ENCODE data around the gene XYLT1. TPM values are rescaled to one million over a fixed set of nuclear protein-coding genes. Genes with fewer than 3 reads are reported as not detected.

XYLT1 gene
- total RNA-seq, 3 donors from 2014 or later, result 23.1 to 44.0 (median 34.1) TPM

- ATAC-seq (no peak), DNase-seq (no peak)
- Histone ChIP-seq H3K4me3 (no peak overlapping the region), H3K36me3 (ENCODE audit: low read depth) (no peaks in the 10 kb centered on the region), H3K9me3 (no peaks in the 10 kb centered on the region), H3K4me1 (ENCODE audit: low read depth) (no peaks in the 10 kb centered on the region)
- intact Hi-C loops (cut with DNase I, micrococcal nuclease), result no loop called here
- TF ChIP-seq CTCF (IDR thresholded peaks at IDR 0.05), result no peak
Measured at GRCh38 chr16:17152311-17152710, 318.4 kb downstream of the XYLT1 start.

GRCh38 chr16:17151335-17151734 is 319.4 kb downstream of the XYLT1 start:
- DNase-seq (no peak), ATAC-seq (no peak)
- TF ChIP-seq CTCF (IDR thresholded peaks at IDR 0.05), result no peak
- H3K36me3 ChIP-seq (ENCODE audit: low read depth), result no peaks in the 10 kb centered on the region
- no peaks in the 10 kb centered on the region for H3K4me1 ChIP-seq (ENCODE audit: low read depth)
- no peak overlapping the region for H3K4me3 ChIP-seq
- intact Hi-C loops (cut with DNase I, micrococcal nuclease), result no loop called here
- H3K9me3 ChIP-seq, result no peaks in the 10 kb centered on the region

- DNase-seq (no peak), ATAC-seq (no peak)
- no peak for TF ChIP-seq CTCF (IDR thresholded peaks at IDR 0.05)
- no peaks in the 10 kb centered on the region for H3K9me3 ChIP-seq
- no peaks in the 10 kb centered on the region for H3K4me1 ChIP-seq (ENCODE audit: low read depth)
- intact Hi-C loops (cut with DNase I, micrococcal nuclease), result no loop called here
- no peak overlapping the region for H3K4me3 ChIP-seq
- no peaks in the 10 kb centered on the region for H3K36me3 ChIP-seq (ENCODE audit: low read depth)
Measured at GRCh38 chr16:17149904-17150483, 320.8 kb downstream of the XYLT1 start.

GRCh38 chr16:17147942-17148341 is 322.8 kb downstream of the XYLT1 start:
- ATAC-seq (no peak), DNase-seq (no peak)
- H3K4me3 ChIP-seq, result no peak overlapping the region
- no peaks in the 10 kb centered on the region for H3K4me1 ChIP-seq (ENCODE audit: low read depth)
- TF ChIP-seq CTCF (IDR thresholded peaks at IDR 0.05), result no peak
- H3K36me3 ChIP-seq (ENCODE audit: low read depth), result no peaks in the 10 kb centered on the region
- H3K9me3 ChIP-seq, result no peaks in the 10 kb centered on the region
- intact Hi-C loops (cut with DNase I, micrococcal nuclease), result no loop called here

- ATAC-seq, result no peak
- intact Hi-C loops (cut with DNase I, micrococcal nuclease), result no loop called here
- H3K36me3 ChIP-seq (ENCODE audit: low read depth), result no peaks in the 10 kb centered on the region
- no peak for TF ChIP-seq CTCF (IDR thresholded peaks at IDR 0.05)
- no peak for DNase-seq
- H3K9me3 ChIP-seq, result no peaks in the 10 kb centered on the region
- no peak overlapping the region for H3K4me3 ChIP-seq
- H3K4me1 ChIP-seq (ENCODE audit: low read depth), result no peaks in the 10 kb centered on the region
Measured at GRCh38 chr16:17145029-17145428, 325.7 kb downstream of the XYLT1 start.

GRCh38 chr16:17144431-17144830 is 326.3 kb downstream of the XYLT1 start:
- no peak for TF ChIP-seq CTCF (IDR thresholded peaks at IDR 0.05)
- ATAC-seq (no peak), DNase-seq (no peak)
- Histone ChIP-seq H3K36me3 (ENCODE audit: low read depth) (no peaks in the 10 kb centered on the region), H3K4me3 (no peak overlapping the region), H3K9me3 (no peaks in the 10 kb centered on the region), H3K4me1 (ENCODE audit: low read depth) (no peaks in the 10 kb centered on the region)
- intact Hi-C loops (cut with DNase I, micrococcal nuclease), result no loop called here
